Mesenchymal stem cell (in vitro differentiated cells and primary cell): ENCODE measurements around the gene GFOD2.

Experiments used
- DNase-seq: peaks from one replicate; pipeline ENCODE4 v3.0.0-alpha.2; 2013
- H2AFZ ChIP-seq: one replicate; pipeline ENCODE4 v1.6.1; 2013; ENCODE audit warnings: low read depth, mild to moderate bottlenecking, control low read depth, inconsistent platforms, low read length, moderate library complexity
- H2AK5ac ChIP-seq: 2 replicates; pipeline ENCODE4 v1.6.1; 2013; ENCODE audit warnings: low read length, moderate library complexity, mild to moderate bottlenecking, inconsistent platforms; ENCODE audit not compliant: severe bottlenecking
- H2BK120ac ChIP-seq: one replicate; pipeline ENCODE4 v1.6.1; 2013; ENCODE audit warnings: low read depth, mild to moderate bottlenecking, inconsistent platforms, low read length, moderate library complexity
- H2BK12ac ChIP-seq, 2 experiments: one replicate each; pipeline ENCODE4 v1.6.1; 2013; ENCODE audit warnings: inconsistent platforms in 2 of 2, low read length in 2 of 2, mild to moderate bottlenecking in 2 of 2, moderate library complexity in 2 of 2, control low read depth in 1 of 2
- H2BK15ac ChIP-seq: one replicate; pipeline ENCODE4 v1.6.1; 2013; ENCODE audit warnings: mild to moderate bottlenecking, low read depth, inconsistent platforms; ENCODE audit not compliant: poor library complexity, severe bottlenecking
- H2BK5ac ChIP-seq: 2 replicates; pipeline ENCODE4 v1.6.1; 2013; ENCODE audit warnings: low read depth, mild to moderate bottlenecking, low read length, control low read depth, inconsistent platforms; ENCODE audit not compliant: poor library complexity, severe bottlenecking
- H3K14ac ChIP-seq, 2 experiments: one replicate each; pipeline ENCODE4 v1.6.1; 2013; ENCODE audit warnings: inconsistent platforms in 2 of 2, low read length in 2 of 2, control low read depth in 1 of 2, mild to moderate bottlenecking in 1 of 2, moderate library complexity in 1 of 2
- H3K18ac ChIP-seq, 2 experiments: one replicate each; pipeline ENCODE4 v1.6.1; 2013; ENCODE audit warnings: inconsistent platforms in 2 of 2, low read length in 2 of 2, control low read depth in 1 of 2, low read depth in 1 of 2, mild to moderate bottlenecking in 1 of 2
- H3K23ac ChIP-seq, 2 experiments: one replicate each; pipeline ENCODE4 v1.6.1; 2013; ENCODE audit warnings: inconsistent platforms in 2 of 2, low read length in 2 of 2, mild to moderate bottlenecking in 2 of 2, moderate library complexity in 2 of 2, control low read depth in 1 of 2
- H3K27ac ChIP-seq: 2 replicates; pipeline ENCODE4 v1.5.1; 2013; ENCODE audit warnings: mild to moderate bottlenecking, moderate library complexity, low read length, control low read depth, inconsistent platforms; ENCODE audit not compliant: poor library complexity, severe bottlenecking
- H3K27me3 ChIP-seq, 2 experiments: 2 replicates each; pipeline versions ENCODE4 v1.6.1 to v1.7.0; 2013; ENCODE audit warnings: low read length in 2 of 2, mild to moderate bottlenecking in 2 of 2, moderate library complexity in 2 of 2, control low read depth in 1 of 2, inconsistent platforms in 1 of 2; ENCODE audit not compliant: control insufficient read depth in 1 of 2, insufficient read depth in 1 of 2
- H3K36me3 ChIP-seq, 2 experiments: 2 replicates each; pipeline versions ENCODE4 v1.6.1 to v1.7.0; 2013; ENCODE audit warnings: low read length in 2 of 2, control low read depth in 1 of 2, inconsistent platforms in 1 of 2, low read depth in 1 of 2, mild to moderate bottlenecking in 1 of 2; ENCODE audit not compliant: insufficient read depth in 2 of 2, control insufficient read depth in 1 of 2
- H3K4ac ChIP-seq, 2 experiments: one replicate each; pipeline ENCODE4 v1.6.1; 2013; ENCODE audit warnings: inconsistent platforms in 2 of 2, low read length in 2 of 2, mild to moderate bottlenecking in 2 of 2, moderate library complexity in 2 of 2, control low read depth in 1 of 2, low read depth in 1 of 2
- H3K4me1 ChIP-seq: 2 replicates; pipeline ENCODE4 v1.6.1; 2013; ENCODE audit warnings: low read depth, low read length, control low read depth; ENCODE audit not compliant: control insufficient read depth, insufficient read depth
- H3K4me2 ChIP-seq: 2 replicates; pipeline ENCODE4 v1.6.1; 2013; ENCODE audit warnings: low read length, mild to moderate bottlenecking, inconsistent platforms; ENCODE audit not compliant: poor library complexity, severe bottlenecking
- H3K4me3 ChIP-seq, 2 experiments: 2 replicates each; pipeline versions ENCODE4 v1.5.1 to v1.7.0; 2013; ENCODE audit warnings: low read length in 2 of 2, mild to moderate bottlenecking in 2 of 2, control low read depth in 1 of 2, low read depth in 1 of 2; ENCODE audit not compliant: insufficient read depth in 1 of 2
- H3K79me1 ChIP-seq: replicated peaks from 2 replicates; pipeline ENCODE4 v1.6.1; 2013; ENCODE audit warnings: mild to moderate bottlenecking, control low read depth, low read length, inconsistent platforms; ENCODE audit not compliant: poor library complexity, severe bottlenecking
- H3K9ac ChIP-seq: 2 replicates; pipeline ENCODE4 v1.7.0; 2013; ENCODE audit warnings: mild to moderate bottlenecking, low read length, moderate library complexity
- H3K9me3 ChIP-seq: 2 replicates; pipeline ENCODE4 v1.7.0; 2013; ENCODE audit warnings: mild to moderate bottlenecking, low read length; ENCODE audit not compliant: control insufficient read depth
- H4K8ac ChIP-seq: one replicate; pipeline ENCODE4 v1.6.1; 2013; ENCODE audit warnings: inconsistent platforms, mild to moderate bottlenecking, low read length, moderate library complexity
- H4K91ac ChIP-seq: one replicate; pipeline ENCODE4 v1.6.1; 2013; ENCODE audit warnings: mild to moderate bottlenecking, low read length, inconsistent platforms
- WGBS: methylation state at CpG from one replicate; pipeline ENCODE4 v1.1.7; 2013; ENCODE audit warnings: mixed read lengths; 5-methylcytosine and 5-hydroxymethylcytosine counted together

Gene GFOD2

GRCh38 chr16:67676516-67676915 lies 42.6 kb downstream of the GFOD2 start:
- H3K23ac ChIP-seq, result no peak overlapping the region
- no peak overlapping the region for H2BK5ac ChIP-seq
- no peak overlapping the region for H4K91ac ChIP-seq
- WGBS, result 91% methylated on average over 4 of the region's 4 CpGs
- H3K27ac ChIP-seq, result no peak overlapping the region
- no peak overlapping the region for H2BK15ac ChIP-seq
- DNase-seq, result no peak
- H3K4ac ChIP-seq, result no peak overlapping the region
- H3K79me1 ChIP-seq, result peaks cover 11% of the 10 kb centered on the region
- no peak overlapping the region for H3K4me2 ChIP-seq
- H3K9ac ChIP-seq, result no peak overlapping the region
- no peak overlapping the region for H3K18ac ChIP-seq
- no peaks in the 10 kb centered on the region for H3K27me3 ChIP-seq
- H3K36me3 ChIP-seq, result peaks cover 14 to 28% of the 10 kb centered on the region in 2 experiments
- no peak overlapping the region for H2AFZ ChIP-seq
- no peak overlapping the region for H2AK5ac ChIP-seq
- no peak overlapping the region for H3K4me3 ChIP-seq
- H2BK12ac ChIP-seq, result no peak overlapping the region
- H3K4me1 ChIP-seq, result peaks cover 24% of the 10 kb centered on the region
- no peaks in the 10 kb centered on the region for H3K9me3 ChIP-seq
- H4K8ac ChIP-seq, result no peak overlapping the region
- H3K14ac ChIP-seq, result no peak overlapping the region
- no peak overlapping the region for H2BK120ac ChIP-seq

- H3K18ac ChIP-seq, result no peak overlapping the region
- H2BK5ac ChIP-seq, result no peak overlapping the region
- H2BK15ac ChIP-seq, result no peak overlapping the region
- no peak overlapping the region for H4K91ac ChIP-seq
- H3K36me3 ChIP-seq, result peaks cover 14 to 28% of the 10 kb centered on the region in 2 experiments
- no peak overlapping the region for H3K4ac ChIP-seq
- H3K9ac ChIP-seq, result no peak overlapping the region
- no peak overlapping the region for H3K4me2 ChIP-seq
- DNase-seq, result no peak
- H2AFZ ChIP-seq, result no peak overlapping the region
- no peak overlapping the region for H2BK120ac ChIP-seq
- H3K9me3 ChIP-seq, result no peaks in the 10 kb centered on the region
- peaks cover 24% of the 10 kb centered on the region for H3K4me1 ChIP-seq
- no peak overlapping the region for H3K23ac ChIP-seq
- peaks cover 11% of the 10 kb centered on the region for H3K79me1 ChIP-seq
- H3K14ac ChIP-seq, result no peak overlapping the region
- no peaks in the 10 kb centered on the region for H3K27me3 ChIP-seq
- H3K4me3 ChIP-seq, result no peak overlapping the region
- no peak overlapping the region for H4K8ac ChIP-seq
- H2BK12ac ChIP-seq, result no peak overlapping the region
- no peak overlapping the region for H3K27ac ChIP-seq
- H2AK5ac ChIP-seq, result no peak overlapping the region
- WGBS, result 100% methylated on average over 5 of the region's 7 CpGs
These were observed 43.1 kb downstream of the GFOD2 start for GRCh38 chr16:67675999-67676398.

- Histone ChIP-seq H2AK5ac (no peak overlapping the region), H3K4me3 (no peak overlapping the region), H3K27ac (no peak overlapping the region), H3K4me2 (no peak overlapping the region), H3K4me1 (peaks cover 24% of the 10 kb centered on the region), H2BK12ac (no peak overlapping the region), H3K18ac (no peak overlapping the region), H2BK120ac (no peak overlapping the region), H4K8ac (no peak overlapping the region), H3K23ac (no peak overlapping the region), H3K79me1 (peaks cover 11% of the 10 kb centered on the region), H2BK15ac (no peak overlapping the region), H3K9ac (no peak overlapping the region), H2BK5ac (no peak overlapping the region), H4K91ac (no peak overlapping the region), H3K9me3 (no peaks in the 10 kb centered on the region), H3K36me3 (peaks cover 14 to 28% of the 10 kb centered on the region in 2 experiments), H3K14ac (no peak overlapping the region), H2AFZ (no peak overlapping the region), H3K4ac (no peak overlapping the region), H3K27me3 (no peaks in the 10 kb centered on the region)
- 98% methylated on average over 17 of the region's 17 CpGs for WGBS
- DNase-seq, result no peak
These were observed 43.6 kb downstream of the GFOD2 start for GRCh38 chr16:67675579-67675935.

- Histone ChIP-seq H2BK5ac (no peak overlapping the region), H3K14ac (no peak overlapping the region), H3K27me3 (no peaks in the 10 kb centered on the region), H3K18ac (no peak overlapping the region), H2AK5ac (no peak overlapping the region), H3K79me1 (peaks cover 8% of the 10 kb centered on the region), H4K8ac (no peak overlapping the region), H3K9me3 (no peaks in the 10 kb centered on the region), H4K91ac (no peak overlapping the region), H3K4me1 (peaks cover 24% of the 10 kb centered on the region), H2BK120ac (no peak overlapping the region), H2AFZ (no peak overlapping the region), H3K9ac (peak overlapping the region; percentile 15), H2BK15ac (no peak overlapping the region), H3K27ac (no peak overlapping the region), H3K4me2 (no peak overlapping the region), H3K23ac (no peak overlapping the region), H3K4ac (no peak overlapping the region), H2BK12ac (no peak overlapping the region), H3K36me3 (peaks cover 14 to 27% of the 10 kb centered on the region in 2 experiments), H3K4me3 (no peak overlapping the region)
- DNase-seq, result no peak
- 99% methylated on average over 28 of the region's 28 CpGs for WGBS
These were observed 44.1 kb downstream of the GFOD2 start for GRCh38 chr16:67674851-67675578.
